Uterus (tissue), 2 donors: Measurements from ENCODE around the gene TRAF2.

Experiments
- CTCF ChIP-seq, 4 experiments: fragments of 200-600 bp in 2 of 4; fragments of 450-650 bp in 2 of 4; sonication (generic) in 2 of 4; IDR thresholded peaks; one replicate each; pipeline ENCODE4 v1.5.1; 2016 to 2019; ENCODE audit warnings: antibody characterized with exemption in 4 of 4, mild to moderate bottlenecking in 2 of 4, moderate library complexity in 1 of 4
- POLR2A ChIP-seq, 2 donors: fragments of 450-650 bp; IDR thresholded peaks; one replicate each; pipeline ENCODE4 v1.6.1; 2016; ENCODE audit warnings: antibody characterized with exemption in 2 of 2, mild to moderate bottlenecking in 1 of 2, moderate library complexity in 1 of 2

GRCh38 chr9:136934277-136934676 lies 48.0 kb downstream of the TRAF2 start:
- TF ChIP-seq CTCF (IDR thresholded peaks at IDR 0.05) (no peak), POLR2A (IDR thresholded peaks at IDR 0.05) (no peak)
